ENCODE measurements around the gene FAM199X. TPM values are rescaled to one million over a fixed set of nuclear protein-coding genes. Genes with fewer than 3 reads are reported as not detected.

The FAM199X gene
- 18.5 and 19.1 TPM in 2 replicates for total RNA-seq (2022)
- percentile 81 among the genes with signal in this experiment for Bru-seq, nascent RNA
- percentile 91 among the genes with signal in this experiment for BruChase-seq, experiment 1, labeled RNA remaining after a 2-hour chase
- percentile 94 among the genes with signal in this experiment for BruChase-seq, experiment 2, labeled RNA remaining after a 6-hour chase
- long read RNA-seq, full-length matches to known transcripts: 17 of 31 reads
- long read RNA-seq, partial matches to known transcripts: 0 of 31 reads
- long read RNA-seq, other reads (novel, unspliced or antisense): 14 of 31 reads

GRCh38 chrX:104165894-104166734 is at the start of gene FAM199X:
Gene FAM199X (plus strand): TSS chrX:104166453. CDS start chrX:104166786, 333 bp downstream.
- TF ChIP-seq, protein P1, sequence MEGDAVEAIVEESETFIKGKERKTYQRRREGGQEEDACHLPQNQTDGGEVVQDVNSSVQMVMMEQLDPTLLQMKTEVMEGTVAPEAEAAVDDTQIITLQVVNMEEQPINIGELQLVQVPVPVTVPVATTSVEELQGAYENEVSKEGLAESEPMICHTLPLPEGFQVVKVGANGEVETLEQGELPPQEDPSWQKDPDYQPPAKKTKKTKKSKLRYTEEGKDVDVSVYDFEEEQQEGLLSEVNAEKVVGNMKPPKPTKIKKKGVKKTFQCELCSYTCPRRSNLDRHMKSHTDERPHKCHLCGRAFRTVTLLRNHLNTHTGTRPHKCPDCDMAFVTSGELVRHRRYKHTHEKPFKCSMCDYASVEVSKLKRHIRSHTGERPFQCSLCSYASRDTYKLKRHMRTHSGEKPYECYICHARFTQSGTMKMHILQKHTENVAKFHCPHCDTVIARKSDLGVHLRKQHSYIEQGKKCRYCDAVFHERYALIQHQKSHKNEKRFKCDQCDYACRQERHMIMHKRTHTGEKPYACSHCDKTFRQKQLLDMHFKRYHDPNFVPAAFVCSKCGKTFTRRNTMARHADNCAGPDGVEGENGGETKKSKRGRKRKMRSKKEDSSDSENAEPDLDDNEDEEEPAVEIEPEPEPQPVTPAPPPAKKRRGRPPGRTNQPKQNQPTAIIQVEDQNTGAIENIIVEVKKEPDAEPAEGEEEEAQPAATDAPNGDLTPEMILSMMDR (IDR thresholded peaks at IDR 0.05; ENCODE audit: insufficient read depth in 1 of 2, low read depth in 1 of 2, low read length in 1 of 2, severe bottlenecking in 1 of 2, unreplicated experiment in 1 of 2): peak; percentile 40 to 66
- no peaks in the 10 kb centered on the region for H3K27me3 ChIP-seq (replicated peaks; ENCODE audit: control insufficient read depth, insufficient read depth, low read length)
- H3K4me1 ChIP-seq: no peaks in the 10 kb centered on the region
- H3K27me3 Mint-ChIP-seq (ENCODE audit: insufficient read depth, unreplicated experiment): no peaks in the 10 kb centered on the region
- no peaks in the 10 kb centered on the region for H3K9me3 Mint-ChIP-seq (ENCODE audit: unreplicated experiment)
- H3K36me3 Mint-ChIP-seq (ENCODE audit: insufficient read depth, unreplicated experiment): peaks cover 5% of the 10 kb centered on the region
- BruUV-seq (replicated peaks): no TSS peak
- peak within 1 kb of the TSS; percentile 73 for H3K27ac Mint-ChIP-seq (ENCODE audit: unreplicated experiment)
- no peaks in the 10 kb centered on the region for H3K9me3 ChIP-seq
- no peaks in the 10 kb centered on the region for H3K4me1 Mint-ChIP-seq (ENCODE audit: low read depth, unreplicated experiment)
- ChIA-PET POLR2A (interaction anchor here (1.7 kb wide), 1 partner anchor 9 kb away, joined by 5 read pairs; the partner anchor contains the start of gene SLC25A53), CTCF (interaction anchor here (0.6 to 0.7 kb wide), 2 partner anchors 9 kb away, joined by 3 read pairs; partner anchors contain the start of gene SLC25A53)
- DNase-seq: peak; percentile 86 to 91
- intact Hi-C loops (cut with micrococcal nuclease; ENCODE audit: unreplicated experiment): no loop called here
- H3K4me3 ChIP-seq (ENCODE audit: low read depth, low read length): peak within 1 kb of the TSS; percentile 90
- H3K36me3 ChIP-seq (ENCODE audit: control insufficient read depth, insufficient read depth, low read length): no peaks in the 10 kb centered on the region
- peak within 1 kb of the TSS; percentile 78 for H3K4me3 Mint-ChIP-seq (ENCODE audit: unreplicated experiment)

GRCh38 chrX:104117759-104118158 is 48.5 kb upstream of the FAM199X start:
- H3K4me3 Mint-ChIP-seq (ENCODE audit: unreplicated experiment): no peak overlapping the region
- POLR2A ChIA-PET: no interaction called here
- Histone ChIP-seq H3K4me3 (ENCODE audit: low read depth, low read length) (no peak overlapping the region), H3K4me1 (no peaks in the 10 kb centered on the region), H3K36me3 (ENCODE audit: control insufficient read depth, insufficient read depth, low read length) (no peaks in the 10 kb centered on the region), H3K9me3 (no peaks in the 10 kb centered on the region), H3K27me3 (replicated peaks; ENCODE audit: control insufficient read depth, insufficient read depth, low read length) (no peaks in the 10 kb centered on the region)
- CTCF ChIA-PET: no interaction called here
- TF ChIP-seq, protein P1 (IDR thresholded peaks at IDR 0.05; ENCODE audit: insufficient read depth in 1 of 2, low read depth in 1 of 2, low read length in 1 of 2, severe bottlenecking in 1 of 2, unreplicated experiment in 1 of 2): no peak
- no TSS peak for BruUV-seq (replicated peaks)
- intact Hi-C loops (cut with micrococcal nuclease; ENCODE audit: unreplicated experiment): no loop called here
- no peak overlapping the region for H3K27ac Mint-ChIP-seq (ENCODE audit: unreplicated experiment)
- no peak for DNase-seq
- no peaks in the 10 kb centered on the region for H3K36me3 Mint-ChIP-seq (ENCODE audit: insufficient read depth, unreplicated experiment)
- H3K9me3 Mint-ChIP-seq (ENCODE audit: unreplicated experiment): no peaks in the 10 kb centered on the region
- H3K4me1 Mint-ChIP-seq (ENCODE audit: low read depth, unreplicated experiment): no peaks in the 10 kb centered on the region
- no peaks in the 10 kb centered on the region for H3K27me3 Mint-ChIP-seq (ENCODE audit: insufficient read depth, unreplicated experiment)

- no peak overlapping the region for H3K27ac Mint-ChIP-seq (ENCODE audit: unreplicated experiment)
- H3K4me1 ChIP-seq: no peaks in the 10 kb centered on the region
- no peaks in the 10 kb centered on the region for H3K9me3 Mint-ChIP-seq (ENCODE audit: unreplicated experiment)
- no peaks in the 10 kb centered on the region for H3K4me1 Mint-ChIP-seq (ENCODE audit: low read depth, unreplicated experiment)
- no peaks in the 10 kb centered on the region for H3K27me3 ChIP-seq (replicated peaks; ENCODE audit: control insufficient read depth, insufficient read depth, low read length)
- no TSS peak for BruUV-seq (replicated peaks)
- H3K36me3 Mint-ChIP-seq (ENCODE audit: insufficient read depth, unreplicated experiment): no peaks in the 10 kb centered on the region
- DNase-seq: no peak
- H3K36me3 ChIP-seq (ENCODE audit: control insufficient read depth, insufficient read depth, low read length): no peaks in the 10 kb centered on the region
- ChIA-PET POLR2A (no interaction called here), CTCF (no interaction called here)
- TF ChIP-seq, protein P1 (IDR thresholded peaks at IDR 0.05; ENCODE audit: insufficient read depth in 1 of 2, low read depth in 1 of 2, low read length in 1 of 2, severe bottlenecking in 1 of 2, unreplicated experiment in 1 of 2): no peak
- H3K9me3 ChIP-seq: no peaks in the 10 kb centered on the region
- no peak overlapping the region for H3K4me3 ChIP-seq (ENCODE audit: low read depth, low read length)
- no peaks in the 10 kb centered on the region for H3K27me3 Mint-ChIP-seq (ENCODE audit: insufficient read depth, unreplicated experiment)
- H3K4me3 Mint-ChIP-seq (ENCODE audit: unreplicated experiment): no peak overlapping the region
- intact Hi-C loops (cut with micrococcal nuclease; ENCODE audit: unreplicated experiment): no loop called here
These were observed 47.5 kb upstream of the FAM199X start for GRCh38 chrX:104118765-104119164.
